ENCODE measurements around the gene FAM186B. TPM values are rescaled to one million over a fixed set of nuclear protein-coding genes. Genes with fewer than 3 reads are reported as not detected.

Gene FAM186B
- total and polyA plus RNA-seq, 2 experiments from 2014 or later = 0.17 to 0.69 TPM

DNA sequence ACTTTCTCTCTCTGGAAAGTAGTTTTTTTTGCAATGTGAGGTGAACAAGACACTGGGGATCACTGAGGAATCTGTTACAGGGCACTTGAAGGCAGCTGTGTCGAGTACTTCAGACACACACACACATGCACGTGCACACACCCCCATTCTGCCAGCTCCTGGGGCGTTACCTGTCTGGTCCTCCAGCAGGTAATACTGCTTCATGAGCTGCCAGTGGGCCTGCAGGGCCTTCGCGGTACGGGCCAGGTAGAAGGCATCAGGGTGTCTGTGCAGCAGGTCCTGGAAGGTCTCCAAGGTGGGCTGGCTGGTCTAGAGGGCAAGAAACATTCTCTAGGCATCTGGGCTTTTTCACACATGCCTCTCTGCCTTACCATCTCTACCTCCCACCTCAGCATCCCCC is 42.6 kb downstream of the FAM186B start:
- no peak overlapping the region for H3K27ac ChIP-seq
- no peak overlapping the region for H2AFZ ChIP-seq
- no peaks in the 10 kb centered on the region for H3K9me3 ChIP-seq (ENCODE audit: low read depth)
- TF ChIP-seq EZH2phosphoT487 (IDR thresholded peaks at IDR 0.05; ENCODE audit: low read depth, severe bottlenecking, unreplicated experiment) (no peak), EZH2 (IDR thresholded peaks at IDR 0.05; ENCODE audit: borderline replicate concordance) (no peak)
- TF ChIP-seq, protein P1, sequence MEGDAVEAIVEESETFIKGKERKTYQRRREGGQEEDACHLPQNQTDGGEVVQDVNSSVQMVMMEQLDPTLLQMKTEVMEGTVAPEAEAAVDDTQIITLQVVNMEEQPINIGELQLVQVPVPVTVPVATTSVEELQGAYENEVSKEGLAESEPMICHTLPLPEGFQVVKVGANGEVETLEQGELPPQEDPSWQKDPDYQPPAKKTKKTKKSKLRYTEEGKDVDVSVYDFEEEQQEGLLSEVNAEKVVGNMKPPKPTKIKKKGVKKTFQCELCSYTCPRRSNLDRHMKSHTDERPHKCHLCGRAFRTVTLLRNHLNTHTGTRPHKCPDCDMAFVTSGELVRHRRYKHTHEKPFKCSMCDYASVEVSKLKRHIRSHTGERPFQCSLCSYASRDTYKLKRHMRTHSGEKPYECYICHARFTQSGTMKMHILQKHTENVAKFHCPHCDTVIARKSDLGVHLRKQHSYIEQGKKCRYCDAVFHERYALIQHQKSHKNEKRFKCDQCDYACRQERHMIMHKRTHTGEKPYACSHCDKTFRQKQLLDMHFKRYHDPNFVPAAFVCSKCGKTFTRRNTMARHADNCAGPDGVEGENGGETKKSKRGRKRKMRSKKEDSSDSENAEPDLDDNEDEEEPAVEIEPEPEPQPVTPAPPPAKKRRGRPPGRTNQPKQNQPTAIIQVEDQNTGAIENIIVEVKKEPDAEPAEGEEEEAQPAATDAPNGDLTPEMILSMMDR (IDR thresholded peaks at IDR 0.05; ENCODE audit: poor library complexity) = no peak
- peaks cover 19% of the 10 kb centered on the region for H3K79me2 ChIP-seq
- DNase-seq (ENCODE audit: low spot score) = no peak
- peaks cover 5% of the 10 kb centered on the region for H3K4me1 ChIP-seq (ENCODE audit: insufficient read depth)
- no peaks in the 10 kb centered on the region for H4K20me1 ChIP-seq (ENCODE audit: insufficient read depth, poor library complexity, severe bottlenecking)
- H3K27me3 ChIP-seq = no peaks in the 10 kb centered on the region
- H3K4me3 ChIP-seq = no peak overlapping the region
- no peaks in the 10 kb centered on the region for H3K36me3 ChIP-seq (replicated peaks; ENCODE audit: insufficient read depth, low read depth)
- 94% methylated on average over 6 of the region's 6 CpGs for WGBS (ENCODE audit: low lambda C conversion rate, missing lambda C conversion rate)
- no peaks in the 10 kb centered on the region for H3K9me2 ChIP-seq (replicated peaks; ENCODE audit: insufficient read depth)
- H3K4me2 ChIP-seq = no peak overlapping the region

DNA sequence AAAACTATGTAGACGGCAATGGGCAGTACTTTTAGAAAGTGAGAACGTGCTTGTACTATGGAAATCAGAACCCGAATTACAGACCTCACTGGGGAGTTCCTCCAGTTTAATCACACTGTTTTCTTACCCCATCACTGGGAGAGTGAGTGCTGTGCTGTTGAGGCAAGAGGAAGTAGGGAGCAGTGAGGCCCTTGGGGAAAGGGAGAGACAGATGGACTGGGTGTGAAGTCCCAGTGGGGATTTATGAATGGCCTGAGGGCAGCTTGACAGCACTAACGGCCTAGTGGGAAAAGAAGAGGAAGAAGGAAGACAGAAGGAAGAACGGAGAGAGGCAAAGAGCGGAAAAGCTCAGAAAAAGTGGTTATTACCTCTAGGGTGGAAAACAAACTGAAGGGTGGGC is 43.2 kb downstream of the FAM186B start:
- 91% methylated on average over 6 of the region's 6 CpGs for WGBS (ENCODE audit: low lambda C conversion rate, missing lambda C conversion rate)
- DNase-seq (ENCODE audit: low spot score) = no peak
- no peaks in the 10 kb centered on the region for H3K36me3 ChIP-seq (replicated peaks; ENCODE audit: insufficient read depth, low read depth)
- no peak overlapping the region for H3K4me2 ChIP-seq
- no peak overlapping the region for H3K4me3 ChIP-seq
- peaks cover 15% of the 10 kb centered on the region for H3K79me2 ChIP-seq
- H3K27ac ChIP-seq = no peak overlapping the region
- H3K27me3 ChIP-seq = no peaks in the 10 kb centered on the region
- TF ChIP-seq EZH2 (IDR thresholded peaks at IDR 0.05; ENCODE audit: borderline replicate concordance) (no peak), EZH2phosphoT487 (IDR thresholded peaks at IDR 0.05; ENCODE audit: low read depth, severe bottlenecking, unreplicated experiment) (no peak)
- TF ChIP-seq, protein P1 (IDR thresholded peaks at IDR 0.05; ENCODE audit: poor library complexity) = no peak
- no peaks in the 10 kb centered on the region for H4K20me1 ChIP-seq (ENCODE audit: insufficient read depth, poor library complexity, severe bottlenecking)
- H2AFZ ChIP-seq = no peak overlapping the region
- H3K4me1 ChIP-seq (ENCODE audit: insufficient read depth) = peaks cover 5% of the 10 kb centered on the region
- H3K9me3 ChIP-seq (ENCODE audit: low read depth) = no peaks in the 10 kb centered on the region
- no peaks in the 10 kb centered on the region for H3K9me2 ChIP-seq (replicated peaks; ENCODE audit: insufficient read depth)

DNA sequence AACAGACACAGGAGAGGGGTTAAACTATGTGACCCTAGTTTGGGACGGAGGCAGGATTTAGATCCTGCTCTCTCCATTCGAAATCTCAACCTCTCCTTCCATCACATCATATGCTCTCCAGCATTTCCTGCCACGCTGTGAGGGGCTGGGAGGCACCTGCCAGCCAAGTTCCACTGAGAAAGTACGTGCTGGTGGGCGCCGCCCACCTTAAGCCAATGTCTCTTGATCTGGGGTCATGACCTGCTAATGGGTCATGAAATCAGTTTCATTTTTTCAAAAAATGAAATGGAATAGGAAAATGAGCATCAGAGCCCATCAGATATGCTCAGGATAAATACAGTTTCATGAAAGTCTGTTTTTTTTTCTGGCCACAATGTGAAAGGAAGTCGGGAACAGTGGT is 44.7 kb downstream of the FAM186B start:
- Histone ChIP-seq H3K79me2 (no peaks in the 10 kb centered on the region), H3K9me3 (ENCODE audit: low read depth) (no peaks in the 10 kb centered on the region), H3K36me3 (replicated peaks; ENCODE audit: insufficient read depth, low read depth) (no peaks in the 10 kb centered on the region), H3K4me2 (no peak overlapping the region), H3K27me3 (no peaks in the 10 kb centered on the region), H3K4me1 (ENCODE audit: insufficient read depth) (no peaks in the 10 kb centered on the region), H2AFZ (no peak overlapping the region), H3K27ac (no peak overlapping the region), H3K9me2 (replicated peaks; ENCODE audit: insufficient read depth) (no peaks in the 10 kb centered on the region), H4K20me1 (ENCODE audit: insufficient read depth, poor library complexity, severe bottlenecking) (no peaks in the 10 kb centered on the region), H3K4me3 (no peak overlapping the region)
- 93% methylated on average over 7 of the region's 7 CpGs for WGBS (ENCODE audit: low lambda C conversion rate, missing lambda C conversion rate)
- DNase-seq (ENCODE audit: low spot score) = no peak
- no peak for TF ChIP-seq EZH2 (IDR thresholded peaks at IDR 0.05; ENCODE audit: borderline replicate concordance)
- TF ChIP-seq EZH2phosphoT487 (IDR thresholded peaks at IDR 0.05; ENCODE audit: low read depth, severe bottlenecking, unreplicated experiment) = no peak
- TF ChIP-seq, protein P1 (IDR thresholded peaks at IDR 0.05; ENCODE audit: poor library complexity) = no peak

Data from hepatocyte (in vitro differentiated cells).